Measurements from ENCODE around the gene YTHDF2. TPM values are rescaled to one million over a fixed set of nuclear protein-coding genes. Genes with fewer than 3 reads are reported as not detected.
"Not testable (repeated sequence)": the region's sequence is repeated elsewhere in the genome, so short reads cannot be mapped to it uniquely, and the experiment has no call there.

YTHDF2 gene
- 54.9 TPM for total RNA-seq
- polyA plus RNA-seq: 33.6 TPM

GRCh38 chr1:28736450-28737306, at the start of gene YTHDF2:
TSS of gene YTHDF2 (plus strand) at chr1:28736940. CDS start at chr1:28737121, 181 bp downstream.
- DNase-seq (ENCODE audit: extremely low spot score): peak; percentile 90
- under 1% methylated on average over 92 of the region's 92 CpGs for WGBS
- H3K4me1 ChIP-seq (ENCODE audit: insufficient read depth): no peaks in the 10 kb centered on the region

GRCh38 chr1:28691627-28692026, 45.1 kb upstream of the YTHDF2 start:
- 89% methylated on average over 1 of the region's 1 CpG for WGBS
- not testable (repeated sequence) for H3K4me1 ChIP-seq (ENCODE audit: insufficient read depth); H3K36me3 ChIP-seq (ENCODE audit: insufficient read depth); DNase-seq (ENCODE audit: extremely low spot score); H3K27ac ChIP-seq (ENCODE audit: low read depth); H3K4me3 ChIP-seq (ENCODE audit: low read depth, low read length)

More at GRCh38 chr1:28736450-28737306, at the start of gene YTHDF2:
- H3K4me3 ChIP-seq (ENCODE audit: low read depth, low read length): peak within 1 kb of the TSS; percentile 93
- H3K36me3 ChIP-seq (ENCODE audit: insufficient read depth): no peaks in the 10 kb centered on the region
- peak within 1 kb of the TSS; percentile 98 for H3K27ac ChIP-seq (ENCODE audit: low read depth)

- no peak for DNase-seq (ENCODE audit: extremely low spot score)
- Histone ChIP-seq H3K4me1 (ENCODE audit: insufficient read depth) (no peaks in the 10 kb centered on the region), H3K27ac (ENCODE audit: low read depth) (no peak overlapping the region), H3K36me3 (ENCODE audit: insufficient read depth) (peaks cover 10% of the 10 kb centered on the region), H3K4me3 (ENCODE audit: low read depth, low read length) (no peak overlapping the region)
- WGBS: 91% methylated on average over 3 of the region's 3 CpGs
Measured at GRCh38 chr1:28703629-28704028, 33.1 kb upstream of the YTHDF2 start.

- WGBS: 95% methylated on average over 2 of the region's 2 CpGs
- no peak overlapping the region for H3K27ac ChIP-seq (ENCODE audit: low read depth)
- no peak for DNase-seq (ENCODE audit: extremely low spot score)
Measured at GRCh38 chr1:28716336-28716735, 20.4 kb upstream of the YTHDF2 start.

GRCh38 chr1:28718166-28718565, 18.6 kb upstream of the YTHDF2 start:
- H3K36me3 ChIP-seq (ENCODE audit: insufficient read depth): peaks cover 6% of the 10 kb centered on the region
- H3K4me3 ChIP-seq (ENCODE audit: low read depth, low read length): no peak overlapping the region
- WGBS: 96% methylated on average over 1 of the region's 1 CpG
- DNase-seq (ENCODE audit: extremely low spot score): no peak
- H3K4me1 ChIP-seq (ENCODE audit: insufficient read depth): no peaks in the 10 kb centered on the region
- no peak overlapping the region for H3K27ac ChIP-seq (ENCODE audit: low read depth)

More at GRCh38 chr1:28716336-28716735, 20.4 kb upstream of the YTHDF2 start:
- H3K4me3 ChIP-seq (ENCODE audit: low read depth, low read length): no peak overlapping the region
- no peaks in the 10 kb centered on the region for H3K4me1 ChIP-seq (ENCODE audit: insufficient read depth)
- peaks cover 6% of the 10 kb centered on the region for H3K36me3 ChIP-seq (ENCODE audit: insufficient read depth)

- H3K4me3 ChIP-seq (ENCODE audit: low read depth, low read length): no peak overlapping the region
- H3K4me1 ChIP-seq (ENCODE audit: insufficient read depth): no peaks in the 10 kb centered on the region
- no peak overlapping the region for H3K27ac ChIP-seq (ENCODE audit: low read depth)
- peaks cover 6% of the 10 kb centered on the region for H3K36me3 ChIP-seq (ENCODE audit: insufficient read depth)
- DNase-seq (ENCODE audit: extremely low spot score): no peak
- WGBS: 66% methylated on average over 4 of the region's 4 CpGs
Measured at GRCh38 chr1:28718586-28719331, 18.0 kb upstream of the YTHDF2 start.

- Histone ChIP-seq H3K4me1 (ENCODE audit: insufficient read depth) (no peaks in the 10 kb centered on the region), H3K36me3 (ENCODE audit: insufficient read depth) (peaks cover 2% of the 10 kb centered on the region), H3K27ac (ENCODE audit: low read depth) (no peak overlapping the region), H3K4me3 (ENCODE audit: low read depth, low read length) (no peak overlapping the region)
- no peak for DNase-seq (ENCODE audit: extremely low spot score)
Measured at GRCh38 chr1:28719332-28719619, 17.5 kb upstream of the YTHDF2 start.

- 81% methylated on average over 5 of the region's 5 CpGs for WGBS
- H3K27ac ChIP-seq (ENCODE audit: low read depth): no peak overlapping the region
- DNase-seq (ENCODE audit: extremely low spot score): no peak
- H3K4me3 ChIP-seq (ENCODE audit: low read depth, low read length): no peak overlapping the region
- H3K36me3 ChIP-seq (ENCODE audit: insufficient read depth): no peaks in the 10 kb centered on the region
- no peaks in the 10 kb centered on the region for H3K4me1 ChIP-seq (ENCODE audit: insufficient read depth)
Measured at GRCh38 chr1:28720376-28720775, 16.4 kb upstream of the YTHDF2 start.

- H3K36me3 ChIP-seq (ENCODE audit: insufficient read depth); H3K27ac ChIP-seq (ENCODE audit: low read depth); H3K4me1 ChIP-seq (ENCODE audit: insufficient read depth); H3K4me3 ChIP-seq (ENCODE audit: low read depth, low read length); DNase-seq (ENCODE audit: extremely low spot score): not testable (repeated sequence)
- 94% methylated on average over 18 of the region's 18 CpGs for WGBS
Measured at GRCh38 chr1:28721927-28722326, 14.8 kb upstream of the YTHDF2 start.

GRCh38 chr1:28725365-28725764, 11.4 kb upstream of the YTHDF2 start:
- H3K36me3 ChIP-seq (ENCODE audit: insufficient read depth); DNase-seq (ENCODE audit: extremely low spot score); H3K4me3 ChIP-seq (ENCODE audit: low read depth, low read length); H3K4me1 ChIP-seq (ENCODE audit: insufficient read depth); H3K27ac ChIP-seq (ENCODE audit: low read depth): not testable (repeated sequence)
- 90% methylated on average over 5 of the region's 5 CpGs for WGBS

GRCh38 chr1:28735961-28736449, 735 bp upstream of the YTHDF2 start:
- DNase-seq (ENCODE audit: extremely low spot score): no peak
- H3K27ac ChIP-seq (ENCODE audit: low read depth): peak overlapping the region; percentile 73
- peak overlapping the region; percentile 29 for H3K4me3 ChIP-seq (ENCODE audit: low read depth, low read length)
- no peaks in the 10 kb centered on the region for H3K36me3 ChIP-seq (ENCODE audit: insufficient read depth)
- no peaks in the 10 kb centered on the region for H3K4me1 ChIP-seq (ENCODE audit: insufficient read depth)
- WGBS: 5% methylated on average over 15 of the region's 15 CpGs

GRCh38 chr1:28737307-28738132, 780 bp downstream of the YTHDF2 start:
- Histone ChIP-seq H3K27ac (ENCODE audit: low read depth) (peak overlapping the region; percentile 98), H3K4me3 (ENCODE audit: low read depth, low read length) (peak overlapping the region; percentile 93), H3K36me3 (ENCODE audit: insufficient read depth) (no peaks in the 10 kb centered on the region), H3K4me1 (ENCODE audit: insufficient read depth) (no peaks in the 10 kb centered on the region)
- WGBS: under 1% methylated on average over 53 of the region's 53 CpGs
- no peak for DNase-seq (ENCODE audit: extremely low spot score)

GRCh38 chr1:28740118-28740517, 3.4 kb downstream of the YTHDF2 start:
- peaks cover 4% of the 10 kb centered on the region for H3K36me3 ChIP-seq (ENCODE audit: insufficient read depth)
- no peak overlapping the region for H3K27ac ChIP-seq (ENCODE audit: low read depth)
- H3K4me1 ChIP-seq (ENCODE audit: insufficient read depth): no peaks in the 10 kb centered on the region
- no peak overlapping the region for H3K4me3 ChIP-seq (ENCODE audit: low read depth, low read length)
- DNase-seq (ENCODE audit: extremely low spot score): no peak

Measured in urinary bladder (tissue), 4 donors.